Trophoblast cell (in vitro differentiated cells and primary cell): Measurements from ENCODE around the gene MBP.

Experiments used
- DNase-seq, 2 donors: peaks; one replicate each; pipeline ENCODE4 v3.0.0-alpha.2; 2016
- H2AFZ ChIP-seq: 2 replicates; pipeline ENCODE4 v1.6.1; 2013; ENCODE audit warnings: low read length, moderate library complexity, mild to moderate bottlenecking; ENCODE audit not compliant: insufficient read depth, poor library complexity
- H2AK5ac ChIP-seq: 2 replicates; pipeline ENCODE4 v1.6.1; 2013; ENCODE audit warnings: mild to moderate bottlenecking, low read length
- H2BK120ac ChIP-seq: 2 replicates; pipeline ENCODE4 v1.6.1; 2013; ENCODE audit warnings: low read length, mild to moderate bottlenecking, moderate library complexity; ENCODE audit not compliant: insufficient read depth, poor library complexity
- H2BK12ac ChIP-seq: 2 replicates; pipeline ENCODE4 v1.6.1; 2013; ENCODE audit warnings: mild to moderate bottlenecking, low read length, moderate library complexity
- H2BK5ac ChIP-seq: 2 replicates; pipeline ENCODE4 v1.6.1; 2013; ENCODE audit warnings: low read length, low read depth, moderate library complexity, mild to moderate bottlenecking; ENCODE audit not compliant: poor library complexity
- H3K14ac ChIP-seq: 2 replicates; pipeline ENCODE4 v1.6.1; 2013; ENCODE audit warnings: mild to moderate bottlenecking, low read length
- H3K18ac ChIP-seq: 2 replicates; pipeline ENCODE4 v1.6.1; 2013; ENCODE audit warnings: mild to moderate bottlenecking, low read length
- H3K23ac ChIP-seq: 2 replicates; pipeline ENCODE4 v1.6.1; 2013; ENCODE audit warnings: low read length
- H3K27ac ChIP-seq: 2 replicates; pipeline ENCODE4 v1.5.1; 2013; ENCODE audit warnings: low read depth, mild to moderate bottlenecking, inconsistent platforms, low read length, moderate library complexity
- H3K27me3 ChIP-seq: 2 replicates; pipeline ENCODE4 v1.6.1; 2013; ENCODE audit warnings: inconsistent platforms, mild to moderate bottlenecking, low read length, moderate library complexity; ENCODE audit not compliant: insufficient read depth
- H3K36me3 ChIP-seq, 2 experiments: 1 replicate in 1 of 2; 2 replicates in 1 of 2; pipeline ENCODE4 v1.6.1; 2013; ENCODE audit warnings: low read length in 2 of 2, mild to moderate bottlenecking in 2 of 2, moderate library complexity in 1 of 2; ENCODE audit not compliant: insufficient read depth in 2 of 2, control insufficient read depth in 1 of 2
- H3K4ac ChIP-seq: 2 replicates; pipeline ENCODE4 v1.6.1; 2013; ENCODE audit warnings: low read depth, mild to moderate bottlenecking, low read length, moderate library complexity
- H3K4me1 ChIP-seq, 2 experiments: 1 replicate in 1 of 2; 2 replicates in 1 of 2; pipeline ENCODE4 v1.6.1; 2013; ENCODE audit warnings: low read length in 2 of 2, mild to moderate bottlenecking in 2 of 2, moderate library complexity in 1 of 2; ENCODE audit not compliant: insufficient read depth in 2 of 2, control insufficient read depth in 1 of 2
- H3K4me2 ChIP-seq: 2 replicates; pipeline ENCODE4 v1.6.1; 2013; ENCODE audit warnings: inconsistent platforms, mild to moderate bottlenecking, low read length, moderate library complexity
- H3K4me3 ChIP-seq: 2 replicates; pipeline ENCODE4 v1.5.1; 2013; ENCODE audit warnings: mild to moderate bottlenecking, low read depth, low read length, inconsistent platforms
- H3K79me1 ChIP-seq: one replicate; pipeline ENCODE4 v1.6.1; 2013; ENCODE audit warnings: low read length
- H3K79me2 ChIP-seq: 2 replicates; pipeline ENCODE4 v1.6.1; 2013; ENCODE audit warnings: low read length, mild to moderate bottlenecking; ENCODE audit not compliant: control insufficient read depth, insufficient read depth, poor library complexity
- H3K9ac ChIP-seq: 2 replicates; pipeline ENCODE4 v1.6.1; 2013; ENCODE audit warnings: mild to moderate bottlenecking, low read length
- H3K9me3 ChIP-seq: 2 replicates; pipeline ENCODE4 v1.6.1; 2013; ENCODE audit warnings: low read depth, mild to moderate bottlenecking, control low read depth, inconsistent platforms, low read length; ENCODE audit not compliant: insufficient read depth
- H4K12ac ChIP-seq: 2 replicates; pipeline ENCODE4 v1.6.1; 2013; ENCODE audit warnings: low read depth, mild to moderate bottlenecking, low read length, moderate library complexity
- H4K8ac ChIP-seq: 2 replicates; pipeline ENCODE4 v1.6.1; 2013; ENCODE audit warnings: low read depth, mild to moderate bottlenecking, low read length, moderate library complexity
- H4K91ac ChIP-seq: one replicate; pipeline ENCODE4 v1.6.1; 2013; ENCODE audit warnings: low read depth, mild to moderate bottlenecking, low read length, moderate library complexity
- WGBS: extraction: QIAGEN DNeasy Blood & Tissue Kit; methylation state at CpG from one replicate; pipeline ENCODE4 v1.1.7; 2013; ENCODE audit warnings: missing lambda C conversion rate; ENCODE audit not compliant: insufficient read length, insufficient coverage; ENCODE audit errors: extremely low coverage; 5-methylcytosine and 5-hydroxymethylcytosine counted together

Gene MBP

GRCh38 chr18:77089723-77090285 is 42.8 kb downstream of the MBP start:
- WGBS = no CpG with 5 or more reads among the region's 9 CpGs

GRCh38 chr18:77088963-77089722 is 43.4 kb downstream of the MBP start:
- Histone ChIP-seq H2BK120ac (peak overlapping the region; percentile 48), H3K27me3 (no peaks in the 10 kb centered on the region), H3K18ac (peak overlapping the region; percentile 60), H3K36me3 (no peaks in the 10 kb centered on the region), H3K4me3 (no peak overlapping the region), H2BK5ac (peak overlapping the region; percentile 45), H3K79me2 (no peaks in the 10 kb centered on the region), H3K14ac (peak overlapping the region; percentile 70), H4K91ac (peak overlapping the region; percentile 32), H3K4me1 (peaks cover 44 to 49% of the 10 kb centered on the region in 2 experiments), H3K23ac (no peak overlapping the region), H2AK5ac (peak overlapping the region; percentile 36), H4K12ac (no peak overlapping the region), H3K4ac (no peak overlapping the region), H3K9me3 (peaks cover 2% of the 10 kb centered on the region), H3K27ac (peak overlapping the region; percentile 86), H3K4me2 (peak overlapping the region; percentile 41), H3K79me1 (peaks cover 22% of the 10 kb centered on the region), H3K9ac (no peak overlapping the region), H2BK12ac (peak overlapping the region; percentile 75), H4K8ac (peak overlapping the region; percentile 20), H2AFZ (peak overlapping the region; percentile 2)
- DNase-seq = peak; percentile 99 to 100
- WGBS = no CpG with 5 or more reads among the region's 14 CpGs

More at GRCh38 chr18:77089723-77090285, 42.8 kb downstream of the MBP start:
- peak overlapping the region; percentile 3 for H2BK12ac ChIP-seq
- peaks cover 22% of the 10 kb centered on the region for H3K79me1 ChIP-seq
- no peak overlapping the region for H2AK5ac ChIP-seq
- no peaks in the 10 kb centered on the region for H3K27me3 ChIP-seq
- H3K23ac ChIP-seq = no peak overlapping the region
- peak overlapping the region; percentile 23 for H3K14ac ChIP-seq
- DNase-seq = peak in 1 of 2 donors; percentile 56
- peak overlapping the region; percentile 41 for H3K4me2 ChIP-seq
- H3K79me2 ChIP-seq = no peaks in the 10 kb centered on the region
- H4K91ac ChIP-seq = peak overlapping the region; percentile 32
- H3K27ac ChIP-seq = peak overlapping the region; percentile 86
- H2AFZ ChIP-seq = no peak overlapping the region
- no peak overlapping the region for H3K9ac ChIP-seq
- no peak overlapping the region for H3K18ac ChIP-seq
- H3K4me3 ChIP-seq = no peak overlapping the region
- peaks cover 44 to 49% of the 10 kb centered on the region in 2 experiments for H3K4me1 ChIP-seq
- peak overlapping the region; percentile 29 for H2BK5ac ChIP-seq
- H3K36me3 ChIP-seq = no peaks in the 10 kb centered on the region
- peak overlapping the region; percentile 1 for H2BK120ac ChIP-seq
- peak overlapping the region; percentile 14 for H4K8ac ChIP-seq
- H3K9me3 ChIP-seq = peaks cover 2% of the 10 kb centered on the region
- no peak overlapping the region for H3K4ac ChIP-seq
- H4K12ac ChIP-seq = no peak overlapping the region

DNA sequence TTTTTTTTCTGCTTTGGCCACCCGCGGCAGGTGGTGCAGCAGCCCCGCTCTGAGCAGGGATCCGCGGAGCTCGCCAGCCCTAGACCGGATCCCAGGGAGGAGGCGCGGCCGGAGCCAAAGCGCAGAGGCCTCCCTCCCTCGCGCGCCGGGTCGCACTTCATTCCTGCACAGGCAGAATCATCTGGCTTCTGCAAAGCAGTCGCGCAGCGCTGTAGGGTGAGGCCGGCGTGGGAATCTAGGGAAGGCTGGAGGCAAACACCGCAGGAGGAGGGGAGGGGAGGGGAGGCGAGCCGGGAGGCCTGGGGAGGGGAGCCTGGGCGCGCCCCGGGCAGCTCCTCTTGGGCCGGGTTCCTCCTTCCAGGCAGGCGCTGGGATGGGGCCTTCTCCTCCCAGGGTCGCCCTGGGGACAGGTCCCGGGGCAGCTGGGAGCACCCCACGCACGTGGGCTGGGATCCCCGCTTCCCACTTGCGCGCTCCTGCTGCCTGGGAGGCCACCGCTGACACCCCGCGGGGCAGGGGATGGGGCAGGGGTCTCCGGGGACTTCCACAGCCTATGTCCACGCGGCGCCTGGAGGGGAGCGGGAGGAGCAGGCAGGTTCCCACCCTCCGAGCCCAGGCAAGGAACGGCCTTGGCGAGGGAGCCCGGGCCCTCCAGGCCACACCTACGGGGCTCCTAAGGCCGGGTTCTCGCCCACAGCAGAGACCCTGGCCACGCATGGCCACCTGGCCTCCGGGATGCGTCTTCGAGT is 45.0 kb downstream of the MBP start:
- peak overlapping the region; percentile 89 for H3K14ac ChIP-seq
- peak overlapping the region; percentile 88 for H2AK5ac ChIP-seq
- peaks cover 35 to 43% of the 10 kb centered on the region in 2 experiments for H3K4me1 ChIP-seq
- H3K18ac ChIP-seq = peak overlapping the region; percentile 74
- H3K36me3 ChIP-seq = peaks cover 0 to under 1% of the 10 kb centered on the region in 2 experiments
- no peaks in the 10 kb centered on the region for H3K79me2 ChIP-seq
- peak overlapping the region; percentile 47 for H2BK5ac ChIP-seq
- H4K12ac ChIP-seq = peak overlapping the region; percentile 16
- peaks cover 21% of the 10 kb centered on the region for H3K79me1 ChIP-seq
- WGBS = no CpG with 5 or more reads among the region's 55 CpGs
- H3K4ac ChIP-seq = peak overlapping the region; percentile 80
- no peak overlapping the region for H2AFZ ChIP-seq
- peak in 1 of 2 donors; percentile 40 for DNase-seq
- no peak overlapping the region for H3K4me3 ChIP-seq
- no peaks in the 10 kb centered on the region for H3K27me3 ChIP-seq
- H3K27ac ChIP-seq = peak overlapping the region; percentile 66
- H3K9ac ChIP-seq = no peak overlapping the region
- H3K9me3 ChIP-seq = peaks cover 2% of the 10 kb centered on the region
- H2BK120ac ChIP-seq = peak overlapping the region; percentile 94
- H4K8ac ChIP-seq = peak overlapping the region; percentile 57
- H3K23ac ChIP-seq = no peak overlapping the region
- H2BK12ac ChIP-seq = peak overlapping the region; percentile 96
- H4K91ac ChIP-seq = peak overlapping the region; percentile 94
- peak overlapping the region; percentile 70 for H3K4me2 ChIP-seq

- no CpG with 5 or more reads among the region's 25 CpGs for WGBS
- Histone ChIP-seq H2AFZ (no peak overlapping the region), H3K23ac (no peak overlapping the region)
Observed at GRCh38 chr18:77086656-77087392, 45.8 kb downstream of the MBP start.

More at GRCh38 chr18:77086656-77087392, 45.8 kb downstream of the MBP start:
- no peak overlapping the region for H4K12ac ChIP-seq
- H3K4ac ChIP-seq = no peak overlapping the region
- H3K27me3 ChIP-seq = no peaks in the 10 kb centered on the region
- no peak overlapping the region for H2AK5ac ChIP-seq
- no peak overlapping the region for H3K14ac ChIP-seq
- H3K18ac ChIP-seq = no peak overlapping the region
- peaks cover 0 to 3% of the 10 kb centered on the region in 2 experiments for H3K36me3 ChIP-seq
- peaks cover 2% of the 10 kb centered on the region for H3K9me3 ChIP-seq
- DNase-seq = no peak
- peak overlapping the region; percentile 69 for H2BK120ac ChIP-seq
- H3K79me2 ChIP-seq = no peaks in the 10 kb centered on the region
- peak overlapping the region; percentile 37 for H4K91ac ChIP-seq
- no peak overlapping the region for H3K4me3 ChIP-seq
- peaks cover 30 to 37% of the 10 kb centered on the region in 2 experiments for H3K4me1 ChIP-seq
- peak overlapping the region; percentile 34 for H2BK12ac ChIP-seq
- peak overlapping the region; percentile 18 for H2BK5ac ChIP-seq
- no peak overlapping the region for H3K9ac ChIP-seq
- H3K27ac ChIP-seq = peak overlapping the region; percentile 13
- H3K79me1 ChIP-seq = peaks cover 21% of the 10 kb centered on the region
- H4K8ac ChIP-seq = no peak overlapping the region
- peak overlapping the region; percentile 70 for H3K4me2 ChIP-seq
